HG03139 (cell line): ENCODE results near the gene CRIM1.

Source experiments
- ATAC-seq: cut with Tn5 transposase; IDR thresholded peaks from one replicate; pipeline ENCODE4 v1.9.1; 2021; ENCODE audit not compliant: unreplicated experiment

Gene CRIM1

GRCh38 chr2:36511858-36512603 lies 156.5 kb downstream of the CRIM1 start:
- ATAC-seq, result no peak

- ATAC-seq, result no peak
Observed at GRCh38 chr2:36512705-36513104, 157.1 kb downstream of the CRIM1 start.

GRCh38 chr2:36513661-36514060 lies 158.1 kb downstream of the CRIM1 start:
- ATAC-seq, result no peak

GRCh38 chr2:36515538-36515937 lies 160.0 kb downstream of the CRIM1 start:
- no peak for ATAC-seq

GRCh38 chr2:36516136-36516870 lies 160.7 kb downstream of the CRIM1 start:
- no peak for ATAC-seq

GRCh38 chr2:36520431-36520830 lies 164.9 kb downstream of the CRIM1 start:
- ATAC-seq, result no peak

GRCh38 chr2:36523153-36523552 lies 167.6 kb downstream of the CRIM1 start:
- ATAC-seq, result no peak

- no peak for ATAC-seq
Observed at GRCh38 chr2:36525245-36525644, 169.7 kb downstream of the CRIM1 start.

- no peak for ATAC-seq
Observed at GRCh38 chr2:36526226-36526625, 170.6 kb downstream of the CRIM1 start.

GRCh38 chr2:36528274-36528673 lies 172.7 kb downstream of the CRIM1 start:
- ATAC-seq, result peak; percentile 72

GRCh38 chr2:36528766-36529392 lies 173.3 kb downstream of the CRIM1 start:
- no peak for ATAC-seq

- peak; percentile 63 for ATAC-seq
Observed at GRCh38 chr2:36530178-36530982, 174.8 kb downstream of the CRIM1 start.

GRCh38 chr2:36530983-36531354 lies 175.4 kb downstream of the CRIM1 start:
- no peak for ATAC-seq

GRCh38 chr2:36534275-36534799 lies 178.8 kb downstream of the CRIM1 start:
- no peak for ATAC-seq

GRCh38 chr2:36535099-36535498 lies 179.5 kb downstream of the CRIM1 start:
- no peak for ATAC-seq

GRCh38 chr2:36536776-36537175 lies 181.2 kb downstream of the CRIM1 start:
- no peak for ATAC-seq

- ATAC-seq, result no peak
Observed at GRCh38 chr2:36538335-36538734, 182.8 kb downstream of the CRIM1 start.

- peak; percentile 71 for ATAC-seq
Observed at GRCh38 chr2:36539631-36540030, 184.1 kb downstream of the CRIM1 start.

- ATAC-seq, result no peak
Observed at GRCh38 chr2:36540986-36541754, 185.6 kb downstream of the CRIM1 start.

- ATAC-seq, result no peak
Observed at GRCh38 chr2:36541891-36542595, 186.5 kb downstream of the CRIM1 start.
